ENCODE data around the gene GADD45B.
"Not testable (repeated sequence)": the region's sequence is repeated elsewhere in the genome, so short reads cannot be mapped to it uniquely, and the experiment has no call there.

The GADD45B gene

GRCh38 chr19:2451741-2452140, 24.2 kb upstream of the GADD45B start:
- Histone ChIP-seq H4K20me1 (peaks cover 14 to 97% (median 95%) of the 10 kb centered on the region in 11 experiments; a peak in 21 of 22 replicates), H3K4me2 (no peak overlapping the region; a peak in 1 of 22 replicates), H3K9ac (no peak overlapping the region), H3K4me1 (peaks cover 41 to 80% (median 69%) of the 10 kb centered on the region in 10 experiments), H3K27ac (no peak overlapping the region; a peak in 1 of 22 replicates), H3K27me3 (no peaks in the 10 kb centered on the region), H3K9me3 (replicated peaks in 1 of 11) (no peaks in the 10 kb centered on the region), H3K36me3 (peaks cover 0 to 59% (median 36%) of the 10 kb centered on the region in 11 experiments; a peak in 20 of 22 replicates), H3K4me3 (no peak overlapping the region)
- no peak for TF ChIP-seq Cebpa-rat (IDR thresholded peaks at IDR 0.05)

GRCh38 chr19:2453431-2454025, 22.4 kb upstream of the GADD45B start:
- Histone ChIP-seq H3K9me3 (replicated peaks in 1 of 11) (no peaks in the 10 kb centered on the region), H3K27ac (peak overlapping the region in 3 of 11 experiments; percentile 2 to 93 (median 7); a peak in 1 of 22 replicates), H3K27me3 (no peaks in the 10 kb centered on the region), H3K4me1 (peaks cover 32 to 70% (median 58%) of the 10 kb centered on the region in 10 experiments), H3K4me3 (no peak overlapping the region), H3K9ac (peak overlapping the region in 6 of 11 experiments; percentile 95 to 99 (median 97); a peak in 10 of 22 replicates), H3K36me3 (peaks cover 0 to 57% (median 36%) of the 10 kb centered on the region in 11 experiments; a peak in 20 of 22 replicates), H3K4me2 (peak overlapping the region in 10 of 11 experiments; percentile 97 to 100 (median 100); a peak in 17 of 22 replicates), H4K20me1 (peaks cover 3 to 79% (median 77%) of the 10 kb centered on the region in 11 experiments; a peak in 21 of 22 replicates)
- TF ChIP-seq Cebpa-rat (IDR thresholded peaks at IDR 0.05) = no peak

GRCh38 chr19:2454199-2454961, 21.5 kb upstream of the GADD45B start:
- H3K9me3 ChIP-seq (replicated peaks in 1 of 11) = no peaks in the 10 kb centered on the region
- TF ChIP-seq Cebpa-rat (IDR thresholded peaks at IDR 0.05) = no peak
- no peaks in the 10 kb centered on the region for H3K27me3 ChIP-seq
- H3K27ac ChIP-seq = peak overlapping the region in 7 of 11 experiments; percentile 15 to 97 (median 93); a peak in 12 of 22 replicates
- peak overlapping the region; percentile 88 to 99 (median 95); a peak in 16 of 22 replicates for H3K9ac ChIP-seq
- peak overlapping the region; percentile 97 to 100 (median 100) for H3K4me2 ChIP-seq
- peak overlapping the region in 8 of 10 experiments; percentile 100; a peak in 13 of 20 replicates for H3K4me3 ChIP-seq
- H3K36me3 ChIP-seq = peaks cover 0 to 48% (median 30%) of the 10 kb centered on the region in 11 experiments; a peak in 20 of 22 replicates
- H3K4me1 ChIP-seq = peaks cover 24 to 62% (median 51%) of the 10 kb centered on the region in 10 experiments
- H4K20me1 ChIP-seq = peaks cover 3 to 71% (median 69%) of the 10 kb centered on the region in 11 experiments; a peak in 20 of 22 replicates

- H3K27ac ChIP-seq = peak overlapping the region; percentile 27 to 97 (median 92); a peak in 21 of 22 replicates
- peaks cover 3 to 62% (median 60%) of the 10 kb centered on the region in 11 experiments; a peak in 20 of 22 replicates for H4K20me1 ChIP-seq
- H3K36me3 ChIP-seq = peaks cover 0 to 40% (median 24%) of the 10 kb centered on the region in 11 experiments; a peak in 20 of 22 replicates
- H3K4me2 ChIP-seq = peak overlapping the region; percentile 97 to 100 (median 100)
- TF ChIP-seq Cebpa-rat (IDR thresholded peaks at IDR 0.05) = no peak
- H3K4me1 ChIP-seq = peaks cover 24 to 66% (median 52%) of the 10 kb centered on the region in 10 experiments
- peak overlapping the region; percentile 96 to 100 (median 100) for H3K4me3 ChIP-seq
- H3K9ac ChIP-seq = peak overlapping the region; percentile 88 to 99 (median 95)
- H3K9me3 ChIP-seq (replicated peaks in 1 of 11) = no peaks in the 10 kb centered on the region
- H3K27me3 ChIP-seq = no peaks in the 10 kb centered on the region
Measured at GRCh38 chr19:2454962-2455850, 20.7 kb upstream of the GADD45B start.

GRCh38 chr19:2455851-2456570, 19.9 kb upstream of the GADD45B start:
- peaks cover 27 to 74% (median 57%) of the 10 kb centered on the region in 10 experiments for H3K4me1 ChIP-seq
- peaks cover 3 to 54% (median 52%) of the 10 kb centered on the region in 11 experiments; a peak in 20 of 22 replicates for H4K20me1 ChIP-seq
- no peaks in the 10 kb centered on the region for H3K27me3 ChIP-seq
- peaks cover 0 to 32% (median 16%) of the 10 kb centered on the region in 11 experiments; a peak in 18 of 22 replicates for H3K36me3 ChIP-seq
- no peak for TF ChIP-seq Cebpa-rat (IDR thresholded peaks at IDR 0.05)
- H3K9me3 ChIP-seq (replicated peaks in 1 of 11) = no peaks in the 10 kb centered on the region
- H3K9ac ChIP-seq = peak overlapping the region; percentile 88 to 99 (median 95)
- peak overlapping the region; percentile 27 to 97 (median 92); a peak in 21 of 22 replicates for H3K27ac ChIP-seq
- peak overlapping the region; percentile 97 to 100 (median 100) for H3K4me2 ChIP-seq
- peak overlapping the region; percentile 96 to 100 (median 100) for H3K4me3 ChIP-seq

- Histone ChIP-seq H3K9ac (peak overlapping the region; percentile 88 to 99 (median 95); a peak in 20 of 22 replicates), H4K20me1 (peaks cover 3 to 39% (median 37%) of the 10 kb centered on the region in 11 experiments; a peak in 20 of 22 replicates), H3K27ac (peak overlapping the region in 10 of 11 experiments; percentile 68 to 97 (median 92); a peak in 20 of 22 replicates), H3K9me3 (replicated peaks in 1 of 11) (no peaks in the 10 kb centered on the region), H3K4me3 (peak overlapping the region; percentile 96 to 100 (median 100); a peak in 19 of 20 replicates), H3K36me3 (peaks cover 0 to 17% (median 7%) of the 10 kb centered on the region in 11 experiments; a peak in 9 of 22 replicates), H3K27me3 (no peaks in the 10 kb centered on the region), H3K4me2 (peak overlapping the region; percentile 61 to 100 (median 97)), H3K4me1 (peaks cover 38 to 77% (median 67%) of the 10 kb centered on the region in 10 experiments)
- TF ChIP-seq Cebpa-rat (IDR thresholded peaks at IDR 0.05) = no peak
Measured at GRCh38 chr19:2457394-2458037, 18.4 kb upstream of the GADD45B start.

- Histone ChIP-seq H4K20me1 (peaks cover 3 to 34% (median 32%) of the 10 kb centered on the region in 11 experiments; a peak in 20 of 22 replicates), H3K27ac (no peak overlapping the region), H3K9me3 (replicated peaks in 1 of 11) (no peaks in the 10 kb centered on the region), H3K9ac (no peak overlapping the region), H3K36me3 (peaks cover 0 to 15% (median 2%) of the 10 kb centered on the region in 11 experiments; a peak in 8 of 22 replicates), H3K4me1 (peaks cover 38 to 77% (median 67%) of the 10 kb centered on the region in 10 experiments), H3K4me3 (no peak overlapping the region), H3K4me2 (peak overlapping the region in 1 of 11 experiments; percentile 100; a peak in 1 of 22 replicates), H3K27me3 (no peaks in the 10 kb centered on the region)
- no peak for TF ChIP-seq Cebpa-rat (IDR thresholded peaks at IDR 0.05)
Measured at GRCh38 chr19:2458054-2458453, 17.9 kb upstream of the GADD45B start.

GRCh38 chr19:2458776-2459175, 17.2 kb upstream of the GADD45B start:
- not testable (repeated sequence) for H3K4me2 ChIP-seq; H3K9ac ChIP-seq; H3K4me3 ChIP-seq; H3K27me3 ChIP-seq; H3K9me3 ChIP-seq (replicated peaks in 1 of 11); H3K36me3 ChIP-seq; H3K27ac ChIP-seq
- Histone ChIP-seq H3K4me1 (peaks cover 38 to 72% (median 61%) of the 10 kb centered on the region in 10 experiments), H4K20me1 (peaks cover 3 to 27% (median 25%) of the 10 kb centered on the region in 11 experiments; a peak in 20 of 22 replicates)
